H1 (cell line): ENCODE results near the gene HIVEP3. TPM values are rescaled to one million over a fixed set of nuclear protein-coding genes. Genes with fewer than 3 reads are reported as not detected.

Experiments used
- EGR1 ChIP-seq: IDR thresholded peaks from 2 replicates; pipeline ENCODE4 v1.6.1; 2011; ENCODE audit warnings: low read depth, low read length, borderline replicate concordance
- EP300 ChIP-seq, 2 experiments: IDR thresholded peaks; 1 replicate in 1 of 2; 2 replicates in 1 of 2; pipeline ENCODE4 v1.6.1; 2011 to 2012; ENCODE audit warnings: low read depth in 2 of 2, low read length in 2 of 2, mild to moderate bottlenecking in 2 of 2, borderline replicate concordance in 1 of 2, inconsistent platforms in 1 of 2, moderate library complexity in 1 of 2
- HDAC2 ChIP-seq, 2 experiments: fragments of 300-600 bp in 1 of 2; sonication (generic) in 1 of 2; IDR thresholded peaks; 2 replicates each; pipeline ENCODE4 v1.6.1; 2011 to 2012; ENCODE audit warnings: low read depth in 2 of 2, low read length in 2 of 2, mild to moderate bottlenecking in 2 of 2, moderate library complexity in 2 of 2, borderline replicate concordance in 1 of 2, inconsistent platforms in 1 of 2
- JUND ChIP-seq: IDR thresholded peaks from 2 replicates; pipeline ENCODE4 v1.6.1; 2011; ENCODE audit warnings: mild to moderate bottlenecking, improper control_type of control experiment, low read length
- RBBP5 ChIP-seq: IDR thresholded peaks from 2 replicates; pipeline ENCODE4 v1.7.1; 2012; ENCODE audit warnings: low read depth, mild to moderate bottlenecking, inconsistent platforms, low read length, moderate library complexity, borderline replicate concordance
- SP2 ChIP-seq: IDR thresholded peaks from 2 replicates; pipeline ENCODE4 v1.6.1; 2012; ENCODE audit warnings: mild to moderate bottlenecking, low read length, inconsistent platforms
- polyA plus RNA-seq, 7 experiments: library from polyadenylated mRNA; depleted of rRNA in 3 of 7; stranded (reverse) in 5 of 7; unstranded in 2 of 7; fragments of >200 nt in 5 of 7; fragments of 200-250 nt in 2 of 7; gene quantifications; 1 replicate in 5 of 7; 2 replicates in 1 of 7; 4 replicates in 1 of 7; pipeline versions ENCODE4 v1.2.1 to v1.2.3, GENCODE V29; 2011 to 2013; ENCODE audit warnings: missing spikeins in 2 of 7, mixed read lengths in 2 of 7
- total RNA-seq: library from RNA; stranded (reverse); fragmentation: NEBNext Ultra II Directional; extraction: Animal tissue kit (Norgen Biotek cat#: 25700); gene quantifications from 2 replicates; pipeline ENCODE4 v1.2.1, GENCODE V29; 2021
- TF ChIP-seq, protein P1 (sequence below): IDR thresholded peaks from 2 replicates; pipeline ENCODE4 v1.6.1; 2012; ENCODE audit warnings: inconsistent platforms

The HIVEP3 gene
- total and polyA plus RNA-seq, 2 of the 8 experiments (the other 6 are each of a cell fraction or from before 2014, with no cell fraction given): 0.24 to 0.69 TPM

DNA sequence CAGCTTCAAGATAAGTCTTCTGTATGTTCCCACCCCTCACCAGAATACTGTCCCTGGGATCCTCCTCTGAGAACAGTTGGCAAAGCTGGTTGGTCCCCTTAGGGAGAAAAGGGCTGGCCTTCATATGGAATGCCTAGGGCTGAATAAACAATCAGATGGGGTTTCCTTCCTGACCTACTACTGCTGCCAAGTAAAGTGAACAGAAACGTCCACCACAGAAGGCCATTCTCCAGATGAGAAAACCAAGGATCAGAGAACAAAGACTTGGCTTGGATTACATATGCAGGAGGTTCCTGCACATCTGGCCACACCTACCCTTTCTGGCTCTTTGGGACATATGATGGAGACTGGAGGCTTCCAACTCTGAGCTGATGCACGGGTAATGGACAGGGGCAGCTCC lies 194.5 kb downstream of the HIVEP3 start (continued):
- TF ChIP-seq EGR1 (no peak), HDAC2 (IDR thresholded peaks at IDR 0.05; ENCODE audit: borderline replicate concordance in 1 of 2, low read depth in 2 of 2, low read length in 2 of 2) (no peak), SP2 (no peak), RBBP5 (no peak), JUND (no peak), EP300 (IDR thresholded peaks at IDR 0.05; ENCODE audit: borderline replicate concordance in 1 of 2, low read depth in 2 of 2, low read length in 2 of 2) (no peak)
- TF ChIP-seq, protein P1, sequence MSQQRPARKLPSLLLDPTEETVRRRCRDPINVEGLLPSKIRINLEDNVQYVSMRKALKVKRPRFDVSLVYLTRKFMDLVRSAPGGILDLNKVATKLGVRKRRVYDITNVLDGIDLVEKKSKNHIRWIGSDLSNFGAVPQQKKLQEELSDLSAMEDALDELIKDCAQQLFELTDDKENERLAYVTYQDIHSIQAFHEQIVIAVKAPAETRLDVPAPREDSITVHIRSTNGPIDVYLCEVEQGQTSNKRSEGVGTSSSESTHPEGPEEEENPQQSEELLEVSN: no peak
